ENCODE results near the gene SLIT1.

The SLIT1 gene

DNA sequence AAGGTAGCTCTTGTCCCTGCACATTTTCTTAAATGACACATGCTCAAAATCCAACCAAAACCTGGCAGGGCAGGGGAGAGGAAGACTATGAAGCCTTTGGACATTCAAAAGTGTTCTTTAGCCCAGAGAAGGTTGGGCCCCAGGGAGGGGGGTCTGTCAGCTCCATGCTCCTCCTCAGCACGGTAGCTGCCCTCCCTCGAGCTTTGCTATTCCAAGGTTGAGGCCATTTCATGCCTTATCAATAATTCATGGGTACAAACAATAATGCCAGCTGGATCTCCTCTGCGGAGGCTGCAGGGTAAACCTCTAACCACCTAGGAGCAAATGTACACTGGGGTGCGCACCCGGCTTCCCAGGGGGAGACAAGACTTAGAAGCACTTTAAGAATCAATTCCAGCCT is 61.5 kb downstream of the SLIT1 start:
- Histone ChIP-seq H3K4me1 (ENCODE audit: control insufficient read depth, insufficient read depth, low read length, poor library complexity, severe bottlenecking) (no peaks in the 10 kb centered on the region), H3K9me3 (ENCODE audit: control insufficient read depth, low read length) (no peaks in the 10 kb centered on the region), H3K36me3 (ENCODE audit: control insufficient read depth, insufficient read depth, low read length) (no peaks in the 10 kb centered on the region), H3K27ac (ENCODE audit: insufficient read depth, low read length, poor library complexity, severe bottlenecking) (no peak overlapping the region), H3K4me3 (ENCODE audit: insufficient read depth, low read depth, low read length, poor library complexity, severe bottlenecking) (no peak overlapping the region), H3K27me3 (replicated peaks; ENCODE audit: control insufficient read depth, insufficient read depth, low read length, poor library complexity, severe bottlenecking) (no peaks in the 10 kb centered on the region)
- no peak for DNase-seq

DNA sequence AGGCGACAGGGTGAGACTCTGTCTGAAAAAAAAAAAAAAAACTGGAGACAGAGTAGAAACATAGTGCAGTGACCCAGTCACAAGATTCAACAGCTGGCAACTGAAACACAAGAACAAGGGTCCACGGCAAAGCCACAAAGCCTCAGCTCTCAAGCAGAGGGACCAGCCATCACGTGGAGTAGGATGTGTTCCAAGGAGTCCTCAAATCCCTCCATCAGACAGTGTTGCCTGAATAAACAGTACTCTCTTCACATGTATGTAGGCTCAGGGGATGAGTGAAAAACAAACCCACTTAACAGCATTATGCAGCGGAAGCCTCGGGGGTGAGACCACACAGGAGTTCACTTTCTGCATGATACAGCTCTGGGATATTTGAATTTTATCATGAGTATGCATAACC is 62.0 kb downstream of the SLIT1 start:
- no peak overlapping the region for H3K27ac ChIP-seq (ENCODE audit: insufficient read depth, low read length, poor library complexity, severe bottlenecking)
- no peak overlapping the region for H3K4me3 ChIP-seq (ENCODE audit: insufficient read depth, low read depth, low read length, poor library complexity, severe bottlenecking)
- no peak for DNase-seq
- no peaks in the 10 kb centered on the region for H3K9me3 ChIP-seq (ENCODE audit: control insufficient read depth, low read length)
- H3K27me3 ChIP-seq (replicated peaks; ENCODE audit: control insufficient read depth, insufficient read depth, low read length, poor library complexity, severe bottlenecking), result no peaks in the 10 kb centered on the region
- no peaks in the 10 kb centered on the region for H3K36me3 ChIP-seq (ENCODE audit: control insufficient read depth, insufficient read depth, low read length)
- no peaks in the 10 kb centered on the region for H3K4me1 ChIP-seq (ENCODE audit: control insufficient read depth, insufficient read depth, low read length, poor library complexity, severe bottlenecking)

- Histone ChIP-seq H3K36me3 (ENCODE audit: control insufficient read depth, insufficient read depth, low read length) (no peaks in the 10 kb centered on the region), H3K27me3 (replicated peaks; ENCODE audit: control insufficient read depth, insufficient read depth, low read length, poor library complexity, severe bottlenecking) (no peaks in the 10 kb centered on the region), H3K4me1 (ENCODE audit: control insufficient read depth, insufficient read depth, low read length, poor library complexity, severe bottlenecking) (no peaks in the 10 kb centered on the region), H3K27ac (ENCODE audit: insufficient read depth, low read length, poor library complexity, severe bottlenecking) (no peak overlapping the region), H3K4me3 (ENCODE audit: insufficient read depth, low read depth, low read length, poor library complexity, severe bottlenecking) (no peak overlapping the region), H3K9me3 (ENCODE audit: control insufficient read depth, low read length) (no peaks in the 10 kb centered on the region)
- DNase-seq, result no peak
Measured at GRCh38 chr10:97121041-97121440, 64.7 kb downstream of the SLIT1 start.

- Histone ChIP-seq H3K27me3 (replicated peaks; ENCODE audit: control insufficient read depth, insufficient read depth, low read length, poor library complexity, severe bottlenecking) (no peaks in the 10 kb centered on the region), H3K27ac (ENCODE audit: insufficient read depth, low read length, poor library complexity, severe bottlenecking) (no peak overlapping the region), H3K9me3 (ENCODE audit: control insufficient read depth, low read length) (no peaks in the 10 kb centered on the region), H3K36me3 (ENCODE audit: control insufficient read depth, insufficient read depth, low read length) (no peaks in the 10 kb centered on the region), H3K4me1 (ENCODE audit: control insufficient read depth, insufficient read depth, low read length, poor library complexity, severe bottlenecking) (no peaks in the 10 kb centered on the region), H3K4me3 (ENCODE audit: insufficient read depth, low read depth, low read length, poor library complexity, severe bottlenecking) (no peak overlapping the region)
- no peak for DNase-seq
Measured at GRCh38 chr10:97120370-97120769, 65.4 kb downstream of the SLIT1 start.

DNA sequence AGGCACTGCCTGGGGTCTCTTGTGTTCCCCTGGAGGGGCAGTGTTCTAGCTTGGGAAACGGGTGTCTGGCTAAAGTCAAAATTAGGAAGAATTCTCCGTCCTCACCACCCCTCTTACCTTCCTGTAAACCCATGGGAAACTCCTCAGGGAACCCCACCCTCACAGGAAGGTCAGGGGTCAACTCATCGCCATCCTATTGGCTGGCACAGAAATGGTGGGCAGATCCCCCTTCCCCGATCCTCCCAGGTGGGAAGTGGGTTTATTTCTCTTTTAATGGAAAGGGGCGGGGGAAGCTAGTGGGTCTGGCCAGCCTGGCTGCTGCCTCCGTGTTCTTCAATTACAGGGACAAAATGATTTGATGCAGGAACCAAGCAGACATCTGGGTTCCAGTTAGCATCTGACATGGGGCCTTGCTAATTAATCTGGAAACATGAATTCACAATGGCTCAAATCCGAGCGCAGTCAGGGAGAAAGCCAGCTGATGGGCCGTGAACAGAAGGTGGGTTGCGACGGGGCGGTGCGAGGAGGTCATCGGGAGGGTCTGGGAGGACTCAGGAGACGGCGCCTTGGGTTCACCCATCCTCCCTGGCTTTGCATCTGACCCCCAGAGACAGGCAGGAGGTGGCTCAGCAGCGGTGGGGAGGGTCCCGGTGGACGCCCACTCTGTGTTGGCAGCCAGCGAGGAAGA is 66.6 kb downstream of the SLIT1 start:
- Histone ChIP-seq H3K36me3 (ENCODE audit: control insufficient read depth, insufficient read depth, low read length) (no peaks in the 10 kb centered on the region), H3K27me3 (replicated peaks; ENCODE audit: control insufficient read depth, insufficient read depth, low read length, poor library complexity, severe bottlenecking) (no peaks in the 10 kb centered on the region), H3K4me1 (ENCODE audit: control insufficient read depth, insufficient read depth, low read length, poor library complexity, severe bottlenecking) (no peaks in the 10 kb centered on the region), H3K27ac (ENCODE audit: insufficient read depth, low read length, poor library complexity, severe bottlenecking) (no peak overlapping the region), H3K4me3 (ENCODE audit: insufficient read depth, low read depth, low read length, poor library complexity, severe bottlenecking) (no peak overlapping the region), H3K9me3 (ENCODE audit: control insufficient read depth, low read length) (no peaks in the 10 kb centered on the region)
- no peak for DNase-seq

DNA sequence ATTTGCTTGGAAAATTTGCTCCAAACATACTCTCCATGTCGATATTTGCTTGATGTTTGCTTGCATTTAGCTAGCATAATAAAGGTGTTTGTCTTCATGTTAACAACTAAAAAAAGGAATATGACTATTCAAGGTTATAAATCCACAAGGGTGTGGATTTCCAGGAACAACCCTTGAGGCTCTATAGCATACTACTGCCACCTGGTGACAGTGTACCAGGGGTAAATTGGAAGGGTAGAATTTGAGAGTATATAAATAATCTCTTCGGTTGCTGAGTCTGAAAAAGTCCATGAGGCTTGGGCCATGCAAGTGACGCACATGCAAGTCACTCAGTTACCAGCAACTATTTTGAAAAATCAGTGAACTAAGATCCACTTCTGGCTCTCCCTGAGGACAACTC is 68.4 kb downstream of the SLIT1 start:
- DNase-seq, result no peak

DNA sequence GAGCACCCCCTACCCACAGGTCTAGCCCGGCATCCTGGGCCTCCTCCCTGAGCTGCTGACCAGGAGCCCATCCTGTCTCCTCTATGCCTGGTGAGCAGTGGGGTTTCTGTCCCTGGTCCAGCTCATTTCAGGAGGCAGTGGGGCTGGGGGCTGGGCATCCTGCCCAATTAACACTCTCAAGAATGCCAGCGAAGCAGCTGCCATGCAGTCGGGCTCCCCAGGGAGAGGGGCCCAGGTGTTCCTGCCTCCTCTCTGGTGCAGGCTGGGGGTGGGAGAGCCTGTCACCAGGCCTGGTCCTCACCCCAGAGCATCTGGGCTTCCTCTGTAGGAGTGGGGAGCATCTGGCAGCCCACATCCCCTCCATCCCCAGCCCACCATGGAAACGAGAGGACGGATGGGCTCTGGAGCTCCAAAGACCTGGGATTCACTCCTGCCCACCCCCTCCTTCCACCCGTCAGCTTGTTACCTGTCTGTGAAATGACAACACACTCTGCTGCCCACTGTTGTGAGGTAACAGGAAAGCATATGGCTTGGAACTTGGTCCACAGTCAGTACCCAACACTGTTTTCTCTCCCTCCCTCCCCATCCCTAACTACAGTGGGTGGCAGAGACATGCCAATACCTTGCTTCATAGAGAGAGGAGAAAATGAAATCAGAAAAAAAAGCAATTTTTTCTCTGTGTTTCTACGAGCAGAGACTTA is 69.1 kb downstream of the SLIT1 start:
- H3K9me3 ChIP-seq (ENCODE audit: control insufficient read depth, low read length), result no peaks in the 10 kb centered on the region
- DNase-seq, result no peak
- no peak overlapping the region for H3K4me3 ChIP-seq (ENCODE audit: insufficient read depth, low read depth, low read length, poor library complexity, severe bottlenecking)
- H3K27me3 ChIP-seq (replicated peaks; ENCODE audit: control insufficient read depth, insufficient read depth, low read length, poor library complexity, severe bottlenecking), result no peaks in the 10 kb centered on the region
- no peaks in the 10 kb centered on the region for H3K36me3 ChIP-seq (ENCODE audit: control insufficient read depth, insufficient read depth, low read length)
- no peak overlapping the region for H3K27ac ChIP-seq (ENCODE audit: insufficient read depth, low read length, poor library complexity, severe bottlenecking)
- no peaks in the 10 kb centered on the region for H3K4me1 ChIP-seq (ENCODE audit: control insufficient read depth, insufficient read depth, low read length, poor library complexity, severe bottlenecking)

More for the DNA sequence above, 68.4 kb downstream of the SLIT1 start:
- no peaks in the 10 kb centered on the region for H3K36me3 ChIP-seq (ENCODE audit: control insufficient read depth, insufficient read depth, low read length)
- H3K4me1 ChIP-seq (ENCODE audit: control insufficient read depth, insufficient read depth, low read length, poor library complexity, severe bottlenecking), result no peaks in the 10 kb centered on the region
- no peaks in the 10 kb centered on the region for H3K9me3 ChIP-seq (ENCODE audit: control insufficient read depth, low read length)
- no peaks in the 10 kb centered on the region for H3K27me3 ChIP-seq (replicated peaks; ENCODE audit: control insufficient read depth, insufficient read depth, low read length, poor library complexity, severe bottlenecking)
- H3K27ac ChIP-seq (ENCODE audit: insufficient read depth, low read length, poor library complexity, severe bottlenecking), result no peak overlapping the region
- H3K4me3 ChIP-seq (ENCODE audit: insufficient read depth, low read depth, low read length, poor library complexity, severe bottlenecking), result no peak overlapping the region

GRCh38 chr10:97115846-97116245 is 69.9 kb downstream of the SLIT1 start:
- H3K4me1 ChIP-seq (ENCODE audit: control insufficient read depth, insufficient read depth, low read length, poor library complexity, severe bottlenecking), result no peaks in the 10 kb centered on the region
- no peak overlapping the region for H3K27ac ChIP-seq (ENCODE audit: insufficient read depth, low read length, poor library complexity, severe bottlenecking)
- H3K4me3 ChIP-seq (ENCODE audit: insufficient read depth, low read depth, low read length, poor library complexity, severe bottlenecking), result no peak overlapping the region
- no peak for DNase-seq
- H3K36me3 ChIP-seq (ENCODE audit: control insufficient read depth, insufficient read depth, low read length), result no peaks in the 10 kb centered on the region
- no peaks in the 10 kb centered on the region for H3K9me3 ChIP-seq (ENCODE audit: control insufficient read depth, low read length)
- no peaks in the 10 kb centered on the region for H3K27me3 ChIP-seq (replicated peaks; ENCODE audit: control insufficient read depth, insufficient read depth, low read length, poor library complexity, severe bottlenecking)

GRCh38 chr10:97111615-97112014 is 74.1 kb downstream of the SLIT1 start:
- H3K4me3 ChIP-seq (ENCODE audit: insufficient read depth, low read depth, low read length, poor library complexity, severe bottlenecking), result no peak overlapping the region
- no peak overlapping the region for H3K27ac ChIP-seq (ENCODE audit: insufficient read depth, low read length, poor library complexity, severe bottlenecking)
- no peaks in the 10 kb centered on the region for H3K36me3 ChIP-seq (ENCODE audit: control insufficient read depth, insufficient read depth, low read length)
- no peaks in the 10 kb centered on the region for H3K27me3 ChIP-seq (replicated peaks; ENCODE audit: control insufficient read depth, insufficient read depth, low read length, poor library complexity, severe bottlenecking)
- no peak for DNase-seq
- no peaks in the 10 kb centered on the region for H3K9me3 ChIP-seq (ENCODE audit: control insufficient read depth, low read length)
- H3K4me1 ChIP-seq (ENCODE audit: control insufficient read depth, insufficient read depth, low read length, poor library complexity, severe bottlenecking), result no peaks in the 10 kb centered on the region

- H3K4me1 ChIP-seq (ENCODE audit: control insufficient read depth, insufficient read depth, low read length, poor library complexity, severe bottlenecking), result no peaks in the 10 kb centered on the region
- no peak overlapping the region for H3K27ac ChIP-seq (ENCODE audit: insufficient read depth, low read length, poor library complexity, severe bottlenecking)
- DNase-seq, result no peak
- H3K9me3 ChIP-seq (ENCODE audit: control insufficient read depth, low read length), result no peaks in the 10 kb centered on the region
- no peaks in the 10 kb centered on the region for H3K36me3 ChIP-seq (ENCODE audit: control insufficient read depth, insufficient read depth, low read length)
- no peak overlapping the region for H3K4me3 ChIP-seq (ENCODE audit: insufficient read depth, low read depth, low read length, poor library complexity, severe bottlenecking)
- no peaks in the 10 kb centered on the region for H3K27me3 ChIP-seq (replicated peaks; ENCODE audit: control insufficient read depth, insufficient read depth, low read length, poor library complexity, severe bottlenecking)
Measured at GRCh38 chr10:97109547-97109946, 76.2 kb downstream of the SLIT1 start.

Measured in effector memory CD4-positive, alpha-beta T cell (primary cell).